MM.1S (cell line): ENCODE data around the gene RASSF3.
A peak's percentile ranks its signal among the peaks of the same experiment; 100 is the strongest.

Experiments
- DNase-seq: peaks from one replicate; pipeline ENCODE4 v3.0.0-alpha.2; 2015
- H2AFZ ChIP-seq: fragments of 300-600 bp; sonication (generic); 2 replicates; pipeline ENCODE4 v1.6.0; 2016; ENCODE audit warnings: antibody characterized with exemption, low read length
- H3F3A ChIP-seq: fragments of 300-600 bp; sonication (generic); 2 replicates; pipeline ENCODE4 v1.6.1; 2016; ENCODE audit warnings: mild to moderate bottlenecking, antibody characterized with exemption, low read length, moderate library complexity, mixed read lengths; ENCODE audit not compliant: insufficient read depth
- H3K27ac ChIP-seq: fragments of 300-600 bp; sonication (generic); 2 replicates; pipeline ENCODE4 v1.5.1; 2016; ENCODE audit warnings: mild to moderate bottlenecking, low read length
- H3K27me3 ChIP-seq: fragments of 300-600 bp; sonication (generic); replicated peaks from 2 replicates; pipeline ENCODE4 v1.6.0; 2016; ENCODE audit warnings: low read length; ENCODE audit not compliant: insufficient read depth
- H3K36me3 ChIP-seq: fragments of 300-600 bp; sonication (generic); replicated peaks from 2 replicates; pipeline ENCODE4 v1.6.1; 2016; ENCODE audit warnings: mild to moderate bottlenecking, low read length, mixed read lengths; ENCODE audit not compliant: insufficient read depth
- H3K4me1 ChIP-seq: fragments of 300-600 bp; sonication (generic); 2 replicates; pipeline ENCODE4 v1.6.1; 2016; ENCODE audit warnings: low read length, mixed read lengths
- H3K4me2 ChIP-seq: fragments of 300-600 bp; sonication (generic); 2 replicates; pipeline ENCODE4 v1.6.0; 2016; ENCODE audit warnings: low read depth, low read length
- H3K4me3 ChIP-seq: fragments of 300-600 bp; sonication (generic); 2 replicates; pipeline ENCODE4 v1.5.1; 2016; ENCODE audit warnings: low read length, mixed read lengths
- H3K79me2 ChIP-seq: fragments of 300-600 bp; sonication (generic); 2 replicates; pipeline ENCODE4 v1.6.1; 2016; ENCODE audit warnings: mixed run types, low read length, mixed read lengths
- H3K9ac ChIP-seq: fragments of 300-600 bp; sonication (generic); 2 replicates; pipeline ENCODE4 v1.6.1; 2016; ENCODE audit warnings: low read length, mixed read lengths
- H3K9me2 ChIP-seq: fragments of 300-600 bp; sonication (generic); replicated peaks from 2 replicates; pipeline ENCODE4 v1.6.1; 2016; ENCODE audit warnings: mild to moderate bottlenecking, low read length, mixed read lengths; ENCODE audit not compliant: insufficient read depth
- H3K9me3 ChIP-seq: fragments of 300-600 bp; sonication (generic); replicated peaks from 2 replicates; pipeline ENCODE4 v1.6.1; 2016; ENCODE audit warnings: mild to moderate bottlenecking, low read length, mixed read lengths; ENCODE audit not compliant: insufficient read depth
- H4K20me1 ChIP-seq: fragments of 300-600 bp; sonication (generic); 2 replicates; pipeline ENCODE4 v1.6.1; 2016; ENCODE audit warnings: mild to moderate bottlenecking, low read length, moderate library complexity, mixed read lengths; ENCODE audit not compliant: insufficient read depth
- EZH2 ChIP-seq: fragments of 300-600 bp; sonication (generic); optimal IDR thresholded peaks from 2 replicates; pipeline ENCODE3; 2017; ENCODE audit warnings: low read depth, mild to moderate bottlenecking, antibody characterized with exemption, low read length, mixed read lengths
- EZH2phosphoT487 ChIP-seq: fragments of 300-600 bp; sonication (generic); IDR thresholded peaks from 2 replicates; pipeline ENCODE4 v1.6.1; 2018; ENCODE audit warnings: antibody characterized with exemption, low read length
- TF ChIP-seq, protein P1 (sequence below): fragments of 300-600 bp; sonication (generic); IDR thresholded peaks from 2 replicates; pipeline ENCODE4 v1.5.1; 2016; ENCODE audit warnings: antibody characterized with exemption, low read length, mixed read lengths

Gene RASSF3

DNA sequence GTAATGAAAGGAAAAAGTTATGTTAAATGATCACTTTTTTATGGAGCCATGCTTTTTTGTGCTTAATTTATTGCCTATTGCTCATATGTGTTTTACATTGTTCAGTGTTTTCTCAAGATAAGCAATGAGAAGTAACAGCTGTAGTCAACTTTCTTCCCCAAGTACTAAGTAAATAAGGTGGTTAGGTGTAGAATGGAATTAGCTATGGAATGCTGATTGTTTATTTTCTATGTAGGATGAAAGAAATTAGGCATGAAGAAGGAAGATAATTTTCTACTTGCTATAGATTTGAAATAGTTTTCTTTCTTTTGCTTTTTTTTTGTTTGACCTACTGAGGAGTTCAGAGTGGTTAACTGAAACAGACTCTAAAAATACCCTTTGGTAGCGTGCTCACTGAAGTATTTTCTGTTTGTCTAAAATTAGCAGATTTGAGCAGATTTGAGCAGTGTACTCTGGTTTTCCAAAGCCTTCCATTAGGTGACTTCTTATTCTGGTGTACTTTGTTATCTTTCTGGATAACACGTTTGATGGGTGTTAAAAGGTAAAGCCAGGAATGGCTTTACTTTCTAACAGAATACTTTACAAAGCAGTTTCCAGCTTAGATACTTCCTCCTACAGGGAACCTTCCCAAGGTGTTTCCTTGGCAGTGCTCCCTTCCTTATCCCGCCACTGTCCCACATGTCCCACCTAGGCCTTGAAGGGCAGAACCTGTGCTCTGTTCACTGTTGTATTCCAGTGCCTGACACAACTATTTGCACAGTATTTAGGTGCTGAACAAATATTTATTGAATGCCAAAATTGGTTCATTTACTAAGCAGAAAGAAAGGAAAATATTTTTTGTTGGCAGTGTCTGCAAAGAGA is 56.0 kb downstream of the RASSF3 start:
- TF ChIP-seq EZH2 (no peak), EZH2phosphoT487 (no peak)
- TF ChIP-seq, protein P1, sequence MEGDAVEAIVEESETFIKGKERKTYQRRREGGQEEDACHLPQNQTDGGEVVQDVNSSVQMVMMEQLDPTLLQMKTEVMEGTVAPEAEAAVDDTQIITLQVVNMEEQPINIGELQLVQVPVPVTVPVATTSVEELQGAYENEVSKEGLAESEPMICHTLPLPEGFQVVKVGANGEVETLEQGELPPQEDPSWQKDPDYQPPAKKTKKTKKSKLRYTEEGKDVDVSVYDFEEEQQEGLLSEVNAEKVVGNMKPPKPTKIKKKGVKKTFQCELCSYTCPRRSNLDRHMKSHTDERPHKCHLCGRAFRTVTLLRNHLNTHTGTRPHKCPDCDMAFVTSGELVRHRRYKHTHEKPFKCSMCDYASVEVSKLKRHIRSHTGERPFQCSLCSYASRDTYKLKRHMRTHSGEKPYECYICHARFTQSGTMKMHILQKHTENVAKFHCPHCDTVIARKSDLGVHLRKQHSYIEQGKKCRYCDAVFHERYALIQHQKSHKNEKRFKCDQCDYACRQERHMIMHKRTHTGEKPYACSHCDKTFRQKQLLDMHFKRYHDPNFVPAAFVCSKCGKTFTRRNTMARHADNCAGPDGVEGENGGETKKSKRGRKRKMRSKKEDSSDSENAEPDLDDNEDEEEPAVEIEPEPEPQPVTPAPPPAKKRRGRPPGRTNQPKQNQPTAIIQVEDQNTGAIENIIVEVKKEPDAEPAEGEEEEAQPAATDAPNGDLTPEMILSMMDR = no peak
- Histone ChIP-seq H3K4me3 (peak overlapping the region; percentile 46), H3K9ac (peak overlapping the region; percentile 69), H4K20me1 (no peaks in the 10 kb centered on the region), H3F3A (peaks cover 53% of the 10 kb centered on the region), H3K27ac (peak overlapping the region; percentile 90), H2AFZ (no peak overlapping the region), H3K36me3 (no peaks in the 10 kb centered on the region), H3K27me3 (no peaks in the 10 kb centered on the region), H3K4me1 (peaks cover 53% of the 10 kb centered on the region), H3K9me3 (no peaks in the 10 kb centered on the region), H3K9me2 (no peaks in the 10 kb centered on the region), H3K4me2 (peak overlapping the region; percentile 94), H3K79me2 (peaks cover 46% of the 10 kb centered on the region)
- peak; percentile 74 for DNase-seq

DNA sequence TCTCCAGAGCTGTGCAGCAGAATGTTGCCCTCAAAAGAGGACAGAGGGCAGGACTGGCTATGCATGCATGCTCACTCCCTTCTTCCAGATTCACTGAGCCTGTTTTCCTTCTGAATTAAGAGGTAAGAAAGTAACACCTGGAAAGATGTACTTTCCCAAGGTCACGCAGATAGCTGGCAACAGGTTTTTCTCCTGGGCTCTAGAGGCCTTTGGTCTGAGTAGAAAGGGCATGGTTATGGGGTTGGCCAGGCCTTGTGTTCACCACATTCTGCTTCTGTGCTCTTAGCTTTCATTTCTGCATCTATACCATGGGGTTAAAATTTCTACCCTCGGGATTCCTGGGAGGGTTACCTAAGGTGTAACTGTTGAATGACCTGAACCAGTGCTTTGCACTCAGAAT is 57.5 kb downstream of the RASSF3 start:
- H3K4me3 ChIP-seq = no peak overlapping the region
- no peak overlapping the region for H2AFZ ChIP-seq

DNA sequence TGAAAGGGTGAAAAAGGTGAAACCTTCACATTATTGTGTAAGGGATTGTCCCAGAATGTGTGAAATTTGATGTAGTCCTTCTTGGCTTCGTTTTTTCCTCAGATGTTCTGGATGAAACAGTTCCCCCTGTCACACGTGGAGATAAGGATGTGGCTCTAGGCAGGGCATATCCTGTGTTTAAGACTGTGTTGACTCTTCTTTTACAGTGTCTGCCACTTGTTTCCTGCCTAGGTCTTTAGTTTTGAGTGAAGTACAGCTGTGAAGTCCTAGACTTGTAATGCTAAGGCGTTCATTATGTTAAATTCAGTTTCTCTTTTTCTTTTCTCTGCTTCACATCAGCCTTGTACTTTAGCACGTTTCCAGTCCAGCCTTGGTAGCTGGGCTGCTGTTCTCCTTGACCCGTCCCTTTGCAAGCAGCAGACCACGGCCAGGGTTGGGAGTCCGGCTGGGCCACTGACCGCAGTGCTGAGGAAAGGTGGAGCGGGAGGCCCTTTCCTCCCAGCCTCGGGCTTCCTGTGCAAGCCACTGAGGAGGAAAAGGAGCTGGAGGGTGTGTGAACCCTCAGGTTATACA is 59.1 kb downstream of the RASSF3 start:
- Histone ChIP-seq H3K4me1 (peaks cover 54% of the 10 kb centered on the region), H3K9me2 (no peaks in the 10 kb centered on the region), H3K27ac (peak overlapping the region; percentile 92), H3K9ac (peak overlapping the region; percentile 64), H3K79me2 (peaks cover 61% of the 10 kb centered on the region), H3K27me3 (no peaks in the 10 kb centered on the region), H2AFZ (peak overlapping the region; percentile 68), H3K36me3 (no peaks in the 10 kb centered on the region), H3K9me3 (no peaks in the 10 kb centered on the region), H3K4me2 (peak overlapping the region; percentile 89), H4K20me1 (no peaks in the 10 kb centered on the region), H3F3A (peaks cover 52% of the 10 kb centered on the region), H3K4me3 (peak overlapping the region; percentile 67)
- peak; percentile 78 for DNase-seq
- no peak for TF ChIP-seq EZH2phosphoT487
- TF ChIP-seq, protein P1 = no peak
- no peak for TF ChIP-seq EZH2

More for the DNA sequence above, 57.5 kb downstream of the RASSF3 start:
- no peak overlapping the region for H3K9ac ChIP-seq
- H3F3A ChIP-seq = peaks cover 53% of the 10 kb centered on the region
- H3K9me2 ChIP-seq = no peaks in the 10 kb centered on the region
- H3K79me2 ChIP-seq = peaks cover 50% of the 10 kb centered on the region
- no peaks in the 10 kb centered on the region for H3K27me3 ChIP-seq
- H4K20me1 ChIP-seq = no peaks in the 10 kb centered on the region
- TF ChIP-seq EZH2phosphoT487 (no peak), EZH2 (no peak)
- TF ChIP-seq, protein P1 = no peak
- DNase-seq = no peak
- no peak overlapping the region; the same call in 1 of the 2 replicates for H3K4me2 ChIP-seq
- H3K36me3 ChIP-seq = no peaks in the 10 kb centered on the region
- H3K9me3 ChIP-seq = no peaks in the 10 kb centered on the region
- peak overlapping the region; percentile 92; the same call in 1 of the 2 replicates for H3K27ac ChIP-seq
- H3K4me1 ChIP-seq = peaks cover 54% of the 10 kb centered on the region
